Keratinocyte (primary cell): ENCODE results near the gene FAM107B. TPM values are rescaled to one million over a fixed set of nuclear protein-coding genes. Genes with fewer than 3 reads are reported as not detected.

Experiments used
- DNase-seq: peaks from one replicate; pipeline ENCODE4 v3.0.0-alpha.2; 2011; ENCODE audit warnings: low read depth, missing footprints, low spot score
- FAIRE-seq: peaks from 2 replicates; lab custom pipeline; 2011; peaks lifted over from hg19 to GRCh38; lab: Jason Lieb, UNC
- H2AFZ ChIP-seq: 2 replicates; pipeline ENCODE4 v1.6.0; 2012; ENCODE audit warnings: low read length, control low read depth, inconsistent platforms; ENCODE audit not compliant: control insufficient read depth
- H3K27ac ChIP-seq: 2 replicates; pipeline ENCODE4 v1.5.1; 2011; ENCODE audit warnings: low read length; ENCODE audit not compliant: control insufficient read depth, insufficient read depth
- H3K27me3 ChIP-seq: 3 replicates; pipeline ENCODE4 v1.6.0; 2011; ENCODE audit warnings: low read length; ENCODE audit not compliant: control insufficient read depth, insufficient read depth; ENCODE audit errors: extremely low read depth
- H3K36me3 ChIP-seq, 2 experiments: 2 replicates in 1 of 2; 3 replicates in 1 of 2; pipeline ENCODE4 v1.5.1; 2011; ENCODE audit warnings: low read length in 2 of 2, mild to moderate bottlenecking in 1 of 2; ENCODE audit not compliant: control insufficient read depth in 2 of 2, insufficient read depth in 2 of 2; ENCODE audit errors: extremely low read depth in 1 of 2
- H3K4me1 ChIP-seq: 3 replicates; pipeline ENCODE4 v1.5.1; 2011; ENCODE audit warnings: low read length; ENCODE audit not compliant: control insufficient read depth, insufficient read depth; ENCODE audit errors: extremely low read depth
- H3K4me2 ChIP-seq: 3 replicates; pipeline ENCODE4 v1.6.0; 2011; ENCODE audit warnings: low read depth, low read length; ENCODE audit not compliant: control insufficient read depth, insufficient read depth; ENCODE audit errors: extremely low read depth
- H3K4me3 ChIP-seq, 3 experiments: fragments of 200-600 bp in 1 of 3; sonication (generic) in 1 of 3; 2 replicates in 2 of 3; 3 replicates in 1 of 3; pipeline ENCODE4 v1.5.1; 2011 to 2016; ENCODE audit warnings: low read length in 3 of 3, mild to moderate bottlenecking in 3 of 3, control low read depth in 2 of 3, inconsistent platforms in 1 of 3, low read depth in 1 of 3, mixed read lengths in 1 of 3, mixed run types in 1 of 3, moderate library complexity in 1 of 3; ENCODE audit not compliant: control insufficient read depth in 2 of 3, insufficient read depth in 2 of 3; ENCODE audit errors: extremely low read depth in 1 of 3
- H3K79me2 ChIP-seq: 2 replicates; pipeline ENCODE4 v1.6.0; 2012; ENCODE audit warnings: low read length; ENCODE audit not compliant: control insufficient read depth, insufficient read depth
- H3K9ac ChIP-seq: 3 replicates; pipeline ENCODE4 v1.6.0; 2011; ENCODE audit warnings: low read length; ENCODE audit not compliant: control insufficient read depth, insufficient read depth; ENCODE audit errors: extremely low read depth
- H3K9me1 ChIP-seq: 3 replicates; pipeline ENCODE4 v1.6.0; 2011; ENCODE audit warnings: low read length; ENCODE audit not compliant: control insufficient read depth, insufficient read depth; ENCODE audit errors: extremely low read depth
- H3K9me3 ChIP-seq: 2 replicates; pipeline ENCODE4 v1.5.1; 2012; ENCODE audit warnings: low read depth, low read length; ENCODE audit not compliant: control insufficient read depth
- H4K20me1 ChIP-seq: 3 replicates; pipeline ENCODE4 v1.6.0; 2011; ENCODE audit warnings: low read length; ENCODE audit not compliant: control insufficient read depth, insufficient read depth; ENCODE audit errors: extremely low read depth
- CTCF ChIP-seq, 3 experiments: IDR thresholded peaks in 1 of 3; conservative IDR thresholded peaks in 1 of 3; optimal IDR thresholded peaks in 1 of 3; 2 replicates in 2 of 3; 3 replicates in 1 of 3; pipeline versions ENCODE3 to v1.5.1; 2011; ENCODE audit warnings: low read length in 3 of 3, mild to moderate bottlenecking in 3 of 3, moderate library complexity in 2 of 3, control low read depth in 1 of 3, inconsistent platforms in 1 of 3; ENCODE audit not compliant: insufficient read depth in 2 of 3; ENCODE audit errors: extremely low read depth in 1 of 3
- EZH2 ChIP-seq: IDR thresholded peaks from one replicate; pipeline ENCODE4 v1.6.1; 2012; ENCODE audit warnings: inconsistent platforms, mild to moderate bottlenecking, low read length, moderate library complexity
- dilution Hi-C: fragments of 300-500 bp; cut with MboI; formaldehyde crosslinking; loops from one replicate; pipeline ENCODE4 v1.7.0; 2020; ENCODE audit warnings: low sequenced_read_pairs; ENCODE audit not compliant: extremely low pct_ligation_motif_present
- polyA plus RNA-seq, 5 experiments: library from polyadenylated mRNA; depleted of rRNA in 3 of 5; stranded (reverse) in 3 of 5; stranded (forward) in 1 of 5; unstranded in 1 of 5; fragments of >200 nt; gene quantifications; 1 replicate in 1 of 5; 2 replicates in 3 of 5; 3 replicates in 1 of 5; pipeline versions ENCODE4 v1.2.1 to v1.2.3, GENCODE V29; 2011 to 2012; ENCODE audit warnings: missing spikeins in 2 of 5, low read depth in 1 of 5, low replicate concordance in 1 of 5

FAM107B gene
- polyA plus RNA-seq, 1 donor (not counting 4 experiments of a cell fraction or from before 2014, with no cell fraction given) = 8.7 TPM

GRCh38 chr10:14609178-14609577 is 165.5 kb downstream of the FAM107B start:
- Histone ChIP-seq H2AFZ (no peak overlapping the region), H3K4me3 (no peak overlapping the region), H3K27ac (no peak overlapping the region)

GRCh38 chr10:14608381-14609001 is 166.2 kb downstream of the FAM107B start:
- H3K9me1 ChIP-seq = no peaks in the 10 kb centered on the region
- TF ChIP-seq EZH2 (no peak), CTCF (optimal IDR thresholded peaks at IDR 0.05 in 1 of 3, IDR thresholded peaks at IDR 0.05 in 1 of 3, conservative IDR thresholded peaks at IDR 0.05 in 1 of 3; ENCODE audit: extremely low read depth in 1 of 3, insufficient read depth in 2 of 3, low read length in 3 of 3) (no peak)
- H3K9me3 ChIP-seq = no peaks in the 10 kb centered on the region
- peaks cover 11% of the 10 kb centered on the region for H3K4me1 ChIP-seq
- H2AFZ ChIP-seq = no peak overlapping the region
- dilution Hi-C loops = no loop called here
- H3K27ac ChIP-seq = no peak overlapping the region
- no peak for FAIRE-seq
- H3K4me3 ChIP-seq = no peak overlapping the region
- no peaks in the 10 kb centered on the region for H3K27me3 ChIP-seq
- no peak for DNase-seq
- H3K36me3 ChIP-seq = no peaks in the 10 kb centered on the region
- H3K79me2 ChIP-seq = no peaks in the 10 kb centered on the region
- no peak overlapping the region for H3K4me2 ChIP-seq
- H4K20me1 ChIP-seq = no peaks in the 10 kb centered on the region
- H3K9ac ChIP-seq = no peak overlapping the region

More at GRCh38 chr10:14609178-14609577, 165.5 kb downstream of the FAM107B start:
- H3K4me1 ChIP-seq = peaks cover 11% of the 10 kb centered on the region
- TF ChIP-seq CTCF (optimal IDR thresholded peaks at IDR 0.05 in 1 of 3, IDR thresholded peaks at IDR 0.05 in 1 of 3, conservative IDR thresholded peaks at IDR 0.05 in 1 of 3; ENCODE audit: extremely low read depth in 1 of 3, insufficient read depth in 2 of 3, low read length in 3 of 3) (no peak), EZH2 (no peak)
- no peak for FAIRE-seq
- H3K4me2 ChIP-seq = no peak overlapping the region
- H3K9ac ChIP-seq = no peak overlapping the region
- no peaks in the 10 kb centered on the region for H3K27me3 ChIP-seq
- no peaks in the 10 kb centered on the region for H4K20me1 ChIP-seq
- H3K79me2 ChIP-seq = no peaks in the 10 kb centered on the region
- no peaks in the 10 kb centered on the region for H3K9me3 ChIP-seq
- dilution Hi-C loops = no loop called here
- H3K9me1 ChIP-seq = no peaks in the 10 kb centered on the region
- H3K36me3 ChIP-seq = no peaks in the 10 kb centered on the region
- DNase-seq = no peak
